ENCODE data around the gene NOP14.

- TF ChIP-seq CTCF (IDR thresholded peaks at IDR 0.05) = no peak
- TF ChIP-seq ZFX (IDR thresholded peaks at IDR 0.05; ENCODE audit: borderline replicate concordance) = no peak
Measured at GRCh38 chr4:2942532-2943363, 20.5 kb downstream of the NOP14 start.

Measured in 22Rv1 (cell line).